K562 (cell line): ENCODE measurements around the gene GMIP. TPM values are rescaled to one million over a fixed set of nuclear protein-coding genes. Genes with fewer than 3 reads are reported as not detected.
A peak's percentile ranks its signal among the peaks of the same experiment; 100 is the strongest.

Experiments used
- CXXC5 ChIP-seq: fragments of 250-450 bp; sonication (Bioruptor Pico); IDR thresholded peaks from 2 replicates; pipeline ENCODE4 v1.8.0; 2022; ENCODE audit warnings: inconsistent platforms, mild to moderate bottlenecking, moderate library complexity
- KDM5B ChIP-seq: fragments of 200-600 bp; sonication (generic); IDR thresholded peaks from 2 replicates; pipeline ENCODE4 v1.6.1; 2012; ENCODE audit warnings: low read depth, mild to moderate bottlenecking, moderate library complexity, low read length, control low read depth, inconsistent platforms; ENCODE audit not compliant: insufficient replicate concordance
- MCM2 ChIP-seq: fragments of 450-650 bp; IDR thresholded peaks from 2 replicates; pipeline ENCODE4 v1.6.1; 2017; ENCODE audit warnings: low read depth, mild to moderate bottlenecking
- MCM5 ChIP-seq: fragments of 450-650 bp; IDR thresholded peaks from 2 replicates; pipeline ENCODE4 v1.6.1; 2016; ENCODE audit warnings: low read depth
- MGA ChIP-seq: fragments of 450-650 bp; IDR thresholded peaks from 2 replicates; pipeline ENCODE4 v1.6.1; 2016; ENCODE audit warnings: mild to moderate bottlenecking, moderate library complexity
- NCOA6 ChIP-seq: fragments of 450-650 bp; IDR thresholded peaks from 2 replicates; pipeline ENCODE4 v1.6.1; 2017; ENCODE audit warnings: mild to moderate bottlenecking
- PKNOX1 ChIP-seq: fragments of 450-650 bp; IDR thresholded peaks from 2 replicates; pipeline ENCODE4 v1.6.1; 2016
- RBFOX2 ChIP-seq: fragments of 200-400 bp; formaldehyde crosslinking; IDR thresholded peaks from 2 replicates; pipeline ENCODE4 v1.6.1; 2017; ENCODE audit warnings: low read depth, mild to moderate bottlenecking, low read length, moderate library complexity
- RFX1 ChIP-seq: fragments of 450-650 bp; IDR thresholded peaks from 2 replicates; pipeline ENCODE4 v1.6.1; 2016; ENCODE audit warnings: mild to moderate bottlenecking, moderate library complexity
- SRF ChIP-seq, 2 experiments: fragments of 250-450, 450-650 bp in 1 of 2; sonication (Bioruptor Pico) in 1 of 2; sonication (generic) in 1 of 2; formaldehyde crosslinking; IDR thresholded peaks; 2 replicates each; pipeline versions ENCODE4 v1.5.0 to v1.5.1; 2020 to 2022; ENCODE audit warnings: mild to moderate bottlenecking in 1 of 2, missing genetic modification reagents in 1 of 2
- TBP ChIP-seq: optimal IDR thresholded peaks from 2 replicates; pipeline ENCODE3; 2011; ENCODE audit warnings: low read depth, low read length, improper control_type of control experiment
- VEZF1 ChIP-seq: fragments of 200-800 bp; sonication (Bioruptor generic); IDR thresholded peaks from 2 replicates; pipeline ENCODE4 v1.6.1; 2017; ENCODE audit warnings: missing genetic modification characterization, missing compliant biosample characterization
- ZNF263 ChIP-seq: sonication (generic); formaldehyde crosslinking; IDR thresholded peaks from 2 replicates; pipeline ENCODE4 v1.8.0; 2022; ENCODE audit warnings: mild to moderate bottlenecking, missing genetic modification reagents, borderline replicate concordance
- polyA plus RNA-seq, 8 experiments: library from polyadenylated mRNA; depleted of rRNA in 4 of 8; stranded (reverse) in 5 of 8; unstranded in 3 of 8; fragments of >200 nt; fragmentation: Nextera tagmentation in 2 of 8; fragmentation: Illumina TruSeq in 1 of 8; extraction: Ambion mirVana in 2 of 8; extraction: Trizol in 1 of 8; gene quantifications; 2 replicates each; pipeline versions ENCODE4 v1.2.1 to v1.2.3, GENCODE V29; 2011 to 2014; ENCODE audit warnings: inconsistent platforms in 1 of 8, missing spikeins in 1 of 8
- total RNA-seq, 7 experiments: library from RNA; depleted of rRNA in 6 of 7; stranded (reverse); fragments of >200 nt in 6 of 7; fragmentation: Illumina TruSeq in 2 of 7; extraction: Trizol in 2 of 7; gene quantifications; 2 replicates each; pipeline versions ENCODE4 v1.2.1 to v1.2.3, GENCODE V29; 2011 to 2021; ENCODE audit warnings: low replicate concordance in 1 of 7

The GMIP gene
- total and polyA plus RNA-seq, 9 of the 15 experiments (the other 6 are each of a cell fraction or from before 2014, with no cell fraction given): 0.14 to 15.8 (median 3.2) TPM

- TF ChIP-seq MGA: peak; percentile 59; the same call in 1 of the 2 replicates
- TF ChIP-seq CXXC5: peak; percentile 68
- TF ChIP-seq SRF (CRISPR knock-in tag; IDR thresholded peaks at IDR 0.05): 0 out of 4 replicates have a peak, but pooled peaks of 1 of the 2 experiments have one; percentile 32
- peak; percentile 57 for TF ChIP-seq PKNOX1
- TF ChIP-seq KDM5B: peak; percentile 31
- TF ChIP-seq TBP: peak; percentile 65
- no peak for TF ChIP-seq MCM2
- TF ChIP-seq NCOA6: peak; percentile 76; the same call in 1 of the 2 replicates
- peak; percentile 95 for TF ChIP-seq RFX1
- TF ChIP-seq VEZF1: peak; percentile 50; the same call in 1 of the 2 replicates
- no peak for TF ChIP-seq MCM5
- peak; percentile 32; the same call in 1 of the 2 replicates for TF ChIP-seq ZNF263 (CRISPR knock-in tag)
- TF ChIP-seq RBFOX2: peak; percentile 65
These were observed 25.0 kb downstream of the GMIP start, which contains the start of gene PBX4 (continued) for GRCh38 chr19:19618219-19619051.
